Activated CD4-positive, alpha-beta T cell treated with anti-CD3 and anti-CD28 coated beads, Interleukin-2, amount 50 U/mL, for 48 hours (primary cell): ENCODE data around the gene GPR34.
A peak's percentile ranks its signal among the peaks of the same experiment; 100 is the strongest.
"Not testable (repeated sequence)": the region's sequence is repeated elsewhere in the genome, so short reads cannot be mapped to it uniquely, and the experiment has no call there.

Experiments
- DNase-seq, 2 experiments: peaks; one replicate each; pipeline ENCODE4 v3.0.0-alpha.2; 2020

GPR34 gene

DNA sequence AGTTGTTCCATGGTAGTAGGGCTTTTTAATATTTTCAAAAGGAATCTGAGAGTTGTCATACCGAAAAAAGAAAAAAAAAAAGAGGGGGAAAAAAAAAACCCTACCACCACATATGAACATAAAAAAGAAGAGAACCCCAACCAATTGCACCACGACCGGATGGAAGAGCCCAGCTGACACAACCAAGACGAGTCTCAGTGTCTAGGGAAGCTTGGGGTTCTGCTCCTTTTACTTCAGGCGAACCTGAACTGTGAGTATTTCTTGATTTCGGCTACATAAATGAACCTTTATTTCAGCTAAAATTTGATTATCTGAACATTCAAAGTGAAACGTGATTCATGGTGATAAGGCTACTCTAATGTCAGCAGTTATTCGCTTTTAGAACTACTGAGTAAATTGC is at the start of gene GPR34:
GPR34 (plus strand) TSS at position 139 of the 400 bp plus-strand sequence. CDS start 6,661 bp downstream, outside the sequence.
- DNase-seq = peak in 1 of 2 experiments; percentile 20

GRCh38 chrX:41646201-41646600 is 42.6 kb upstream of the GPR34 start:
- not testable (repeated sequence) for DNase-seq

- DNase-seq = no peak
Observed at GRCh38 chrX:41653125-41653524, 35.6 kb upstream of the GPR34 start.

DNA sequence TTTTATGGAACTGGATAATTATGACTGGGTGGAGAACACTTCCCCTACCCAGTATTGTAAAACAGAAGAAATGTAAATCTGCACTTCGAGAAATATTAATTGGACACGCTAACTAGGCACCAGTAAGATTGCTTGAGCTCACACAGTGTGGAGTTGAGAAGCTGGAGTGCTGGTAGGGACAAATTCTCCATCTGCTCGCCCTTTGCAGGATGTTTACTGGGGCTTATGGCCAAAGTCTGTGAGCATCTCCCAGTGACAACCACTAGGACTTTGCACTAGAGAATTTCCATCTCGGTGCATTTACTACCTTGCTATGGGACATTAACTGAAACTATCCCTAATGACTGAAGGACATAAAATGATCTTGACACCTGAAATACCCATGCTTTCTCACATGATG is 33.7 kb upstream of the GPR34 start:
- no peak for DNase-seq

DNA sequence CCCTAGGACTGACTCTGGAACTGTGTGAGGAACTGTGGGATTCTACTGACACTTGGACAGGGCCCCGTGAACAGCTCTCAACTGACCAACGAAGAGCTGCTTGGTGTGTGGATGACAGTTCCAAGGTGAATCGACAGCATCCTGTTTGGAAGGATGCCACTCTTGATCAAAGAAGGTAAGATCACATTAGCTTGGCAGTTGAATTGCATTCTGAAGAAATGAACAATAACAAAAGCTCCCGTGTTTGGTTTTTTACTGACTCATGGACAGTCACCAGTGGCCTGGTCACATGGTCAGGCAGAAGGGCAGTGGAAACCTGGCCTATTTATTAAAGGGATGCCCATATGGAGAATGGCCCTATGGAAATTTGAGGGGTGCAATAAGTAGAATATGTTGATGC is 33.1 kb upstream of the GPR34 start:
- DNase-seq = no peak

GRCh38 chrX:41661366-41662095 is 27.2 kb upstream of the GPR34 start:
- DNase-seq = no peak

- DNase-seq = peak; percentile 3 to 32
Observed at GRCh38 chrX:41664375-41664901, 24.3 kb upstream of the GPR34 start.

DNA sequence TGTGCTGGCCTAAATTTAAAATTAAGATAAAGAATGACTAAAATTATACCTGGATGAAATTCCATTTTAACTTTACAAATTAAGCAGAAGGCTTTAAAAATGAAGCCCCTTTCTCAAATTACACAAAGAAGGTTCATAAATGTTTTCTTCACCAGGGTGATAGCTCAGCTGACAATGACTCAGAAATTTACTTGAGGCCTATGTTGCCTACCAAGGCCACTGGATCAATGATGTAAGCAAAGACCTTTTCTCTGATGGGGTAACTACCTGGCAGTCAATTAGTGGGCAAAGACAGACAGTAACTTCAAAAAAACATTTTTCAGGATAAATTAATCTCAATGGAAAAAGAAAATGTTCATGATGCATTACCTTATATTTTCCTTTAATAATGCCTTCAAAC is 23.9 kb upstream of the GPR34 start:
- no peak for DNase-seq

GRCh38 chrX:41665686-41666085 is 23.1 kb upstream of the GPR34 start:
- DNase-seq = no peak

DNA sequence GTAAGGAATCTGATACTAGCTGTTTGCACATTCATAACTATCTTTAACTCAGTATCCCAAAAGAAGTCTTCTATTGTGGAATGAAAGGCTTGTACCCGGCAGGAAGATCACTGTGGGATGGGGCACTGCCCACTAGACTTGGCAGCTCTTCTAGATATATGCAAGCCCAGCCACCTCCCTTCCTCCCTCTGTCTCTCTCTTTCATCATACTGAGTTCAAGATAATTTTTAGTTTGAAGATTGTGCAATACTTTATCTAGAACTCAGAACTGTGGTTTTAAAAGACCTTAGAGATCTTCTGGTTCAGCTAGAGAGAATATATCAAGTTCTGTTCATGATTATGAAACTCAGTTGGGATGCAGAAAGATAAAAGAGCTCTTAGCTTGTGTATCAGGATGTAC is 22.5 kb upstream of the GPR34 start:
- peak; percentile 1 to 16 for DNase-seq

GRCh38 chrX:41667631-41668030 is 21.1 kb upstream of the GPR34 start:
- no peak for DNase-seq

- no peak for DNase-seq
Observed at GRCh38 chrX:41670112-41670511, 18.7 kb upstream of the GPR34 start.

DNA sequence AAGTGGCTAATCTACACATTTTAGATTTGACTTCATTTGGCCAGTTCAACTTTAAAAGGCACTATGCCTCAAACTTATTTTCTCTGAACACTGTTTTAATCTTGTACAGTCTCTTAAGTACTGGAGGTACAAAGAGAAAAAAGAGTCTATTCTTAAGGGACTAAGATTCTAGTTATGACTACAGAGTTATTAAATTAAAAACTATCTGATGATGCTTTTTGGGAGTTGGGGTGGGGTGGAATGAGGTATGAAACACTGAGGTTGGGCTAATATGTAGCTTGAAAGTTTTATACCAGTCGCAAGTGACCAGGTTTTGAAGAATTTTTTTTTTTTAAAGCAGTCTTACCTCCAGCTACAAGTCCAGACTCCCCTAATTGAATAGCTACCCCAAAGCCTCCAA is 17.7 kb upstream of the GPR34 start:
- no peak for DNase-seq

GRCh38 chrX:41672643-41673042 is 16.1 kb upstream of the GPR34 start:
- no peak for DNase-seq

- not testable (repeated sequence) for DNase-seq
Observed at GRCh38 chrX:41676361-41676760, 12.4 kb upstream of the GPR34 start.

- DNase-seq = no peak
Observed at GRCh38 chrX:41677183-41678060, 11.4 kb upstream of the GPR34 start.

- DNase-seq = no peak
Observed at GRCh38 chrX:41684138-41684537, 4.6 kb upstream of the GPR34 start.

GRCh38 chrX:41684940-41685339 is 3.8 kb upstream of the GPR34 start:
- DNase-seq = no peak

DNA sequence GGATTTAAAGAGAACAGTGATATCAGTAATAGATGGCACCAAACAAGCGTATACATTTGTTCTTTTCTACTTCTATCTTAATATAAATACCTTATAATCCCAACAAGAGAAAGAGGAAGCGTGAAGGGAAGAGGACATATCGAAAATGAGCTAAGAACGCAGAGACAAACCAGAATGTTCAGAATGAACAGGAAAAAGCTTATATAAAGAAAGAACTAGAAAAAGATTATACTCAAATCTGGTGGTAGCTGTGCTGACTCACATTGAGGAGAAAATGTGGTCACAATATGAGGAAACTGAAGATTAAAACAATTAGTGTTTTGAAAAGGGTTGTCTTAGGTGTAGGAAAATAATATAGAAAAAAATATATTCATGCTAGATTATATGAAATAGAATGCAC is 2.0 kb upstream of the GPR34 start:
- no peak for DNase-seq

- no peak for DNase-seq
Observed at GRCh38 chrX:41688156-41688555, 617 bp upstream of the GPR34 start.

GRCh38 chrX:41689711-41690110 is 938 bp downstream of the GPR34 start:
- DNase-seq = no peak

DNA sequence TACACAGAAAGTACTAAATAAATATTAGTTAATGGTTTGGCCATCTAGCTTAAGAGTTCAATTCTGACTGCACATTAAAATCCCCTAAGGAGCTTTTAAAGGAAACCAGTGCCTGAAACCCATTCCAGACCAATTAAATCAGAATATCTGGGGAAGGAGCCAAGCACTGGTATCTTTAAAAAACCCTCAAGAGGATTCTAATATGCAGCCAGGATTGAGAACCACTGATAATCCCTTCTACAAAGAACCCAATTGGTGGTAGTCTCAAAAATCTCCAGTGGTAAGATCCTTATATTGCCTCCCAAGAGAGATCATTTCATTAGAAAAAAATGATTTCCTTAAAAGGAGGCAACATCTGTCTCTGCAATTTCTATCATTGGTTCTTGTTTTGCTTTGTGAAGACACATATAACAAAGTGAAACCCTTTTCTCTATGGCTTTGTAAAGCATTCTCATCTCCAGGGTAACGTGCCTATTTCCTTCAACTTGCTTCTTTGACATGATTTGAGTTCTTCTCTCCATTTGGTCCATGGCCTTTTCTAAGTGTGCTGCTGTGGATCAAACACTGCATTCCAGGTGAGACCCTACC is 3.5 kb downstream of the GPR34 start:
- DNase-seq = no peak

DNA sequence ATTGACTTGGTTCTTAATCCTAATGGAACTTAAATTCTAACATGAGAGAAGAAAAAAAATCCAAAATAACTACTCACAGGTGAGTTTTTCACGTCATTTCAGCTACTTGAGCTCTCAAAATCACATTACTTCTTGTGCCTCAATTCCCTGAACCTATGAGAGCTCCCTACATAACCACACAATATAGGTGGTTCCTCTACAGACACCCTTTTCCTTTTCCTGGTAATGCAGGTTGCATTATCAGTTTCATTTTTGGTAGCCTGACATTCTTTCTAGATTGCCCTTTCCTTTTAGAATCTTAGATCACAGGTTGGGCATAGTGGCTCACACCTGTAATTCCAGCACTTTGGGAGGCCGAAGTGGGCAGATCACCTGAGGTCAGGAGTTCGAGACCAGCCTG is 4.3 kb downstream of the GPR34 start:
- DNase-seq = no peak

- no peak for DNase-seq
Observed at GRCh38 chrX:41695426-41695825, 6.7 kb downstream of the GPR34 start.
